Psoas muscle (tissue), 8 donors: ENCODE results near the gene EHD4. TPM values are rescaled to one million over a fixed set of nuclear protein-coding genes. Genes with fewer than 3 reads are reported as not detected.

Experiments used
- ATAC-seq, 4 donors: fragments of 200-7000 bp; cut with Tn5 transposase; one replicate each; pipeline ENCODE4 v1.9.1; 2020; ENCODE audit warnings: moderate library complexity in 3 of 4, mild to moderate bottlenecking in 2 of 4
- DNase-seq, 2 donors: peaks; one replicate each; pipeline ENCODE4 v3.0.0-alpha.2; 2020
- H3K27ac ChIP-seq: fragments of 200-600 bp; one replicate; pipeline ENCODE4 v1.8.0; 2022
- H3K27me3 ChIP-seq, 3 donors: fragments of 200-600 bp in 1 of 3; one replicate each; pipeline versions ENCODE4 v1.6.1 to v1.8.0; 2013 to 2022; ENCODE audit warnings: low read length in 2 of 3, mild to moderate bottlenecking in 2 of 3, moderate library complexity in 1 of 3; ENCODE audit not compliant: insufficient read depth in 3 of 3
- H3K36me3 ChIP-seq, 2 donors: fragments of 200-600 bp in 1 of 2; one replicate each; pipeline versions ENCODE4 v1.6.1 to v1.8.0; 2013 to 2022; ENCODE audit warnings: low read depth in 1 of 2, mild to moderate bottlenecking in 1 of 2, moderate library complexity in 1 of 2; ENCODE audit not compliant: insufficient read depth in 1 of 2
- H3K4me1 ChIP-seq: fragments of 200-600 bp; one replicate; pipeline ENCODE4 v1.8.0; 2022
- H3K4me3 ChIP-seq: fragments of 200-600 bp; one replicate; pipeline ENCODE4 v1.8.0; 2022; ENCODE audit warnings: mild to moderate bottlenecking
- H3K9me3 ChIP-seq: fragments of 200-600 bp; one replicate; pipeline ENCODE4 v1.8.0; 2022
- CTCF ChIP-seq: fragments of 200-600 bp; IDR thresholded peaks from one replicate; pipeline ENCODE4 v1.8.0; 2022; ENCODE audit warnings: antibody characterized with exemption
- WGBS, 3 donors: extraction: QIAGEN DNeasy Blood & Tissue Kit; methylation state at CpG; one replicate each; pipeline versions ENCODE4 v1.1.6 to v1.1.7; 2013; 5-methylcytosine and 5-hydroxymethylcytosine counted together
- intact Hi-C, 2 donors: fragments of 100-400 bp; cut with DNase I; formaldehyde crosslinking; loops; one replicate each; pipeline versions ENCODE4 v1.11.0 to v1.14.2; 2022
- polyA plus RNA-seq, 3 donors: library from polyadenylated mRNA; stranded (reverse); fragments of 200-250 nt; gene quantifications; one replicate each; pipeline ENCODE4 v1.2.3, GENCODE V29; 2013
- total RNA-seq, 4 donors: library from RNA; stranded (reverse); fragmentation: NEBNext Ultra II Directional in 2 of 4; extraction: Animal tissue kit (Norgen Biotek cat#: 25700) in 2 of 4; gene quantifications; one replicate each; pipeline versions ENCODE4 v1.2.1 to v1.2.4, GENCODE V29; 2021 to 2023
- donor health status: healthy with polysubstance abuse.
- donor health status: DM: no; HTN: no; CAD: no; lungs with moderate emphysema.
- donor health status: Bipolar disorder and iron deficiency.
- donor health status: healthy.
- donor health status: DM: yes; HTN: yes; CAD: no.
- donor health status: DM: no; HTN: no; CAD: no.
- donor health status: DM: no; HTN: no; CAD: no.
- donor health status: DM: yes; HTN: yes; CAD: no.

EHD4 gene
- total and polyA plus RNA-seq, 7 donors = 1.7 to 9.6 (median 5.3) TPM

- intact Hi-C loops = no loop called here
- Histone ChIP-seq H3K4me3 (no peak overlapping the region), H3K4me1 (peaks cover 15% of the 10 kb centered on the region), H3K9me3 (no peaks in the 10 kb centered on the region), H3K27ac (no peak overlapping the region), H3K27me3 (no peaks in the 10 kb centered on the region), H3K36me3 (no peaks in the 10 kb centered on the region)
- TF ChIP-seq CTCF = no peak
- ATAC-seq = no peak
- DNase-seq = no peak
- WGBS, 3 donors = 96 to 97% (median 97%) methylated on average over 10 of the region's 10 CpGs
These were observed 92.0 kb downstream of the EHD4 start for GRCh38 chr15:41880156-41880877.

GRCh38 chr15:41879321-41879845 lies 93.0 kb downstream of the EHD4 start:
- intact Hi-C loops = no loop called here
- H3K27me3 ChIP-seq = no peaks in the 10 kb centered on the region

GRCh38 chr15:41878355-41878699 lies 94.0 kb downstream of the EHD4 start:
- no peak for TF ChIP-seq CTCF
- Histone ChIP-seq H3K27me3 (no peaks in the 10 kb centered on the region), H3K36me3 (no peaks in the 10 kb centered on the region), H3K27ac (no peak overlapping the region), H3K4me3 (no peak overlapping the region), H3K9me3 (no peaks in the 10 kb centered on the region), H3K4me1 (peaks cover 15% of the 10 kb centered on the region)
- DNase-seq = peak; percentile 50 to 68
- intact Hi-C loops = no loop called here
- 29 to 40% (median 31%) methylated on average over 10 of the region's 10 CpGs for WGBS, 3 donors
- peak; percentile 60 to 87 (median 70) for ATAC-seq

More at GRCh38 chr15:41879321-41879845, 93.0 kb downstream of the EHD4 start:
- no peak for DNase-seq
- no peak for ATAC-seq
- no peaks in the 10 kb centered on the region for H3K36me3 ChIP-seq
- H3K4me1 ChIP-seq = peaks cover 15% of the 10 kb centered on the region
- WGBS, 3 donors = 96 to 97% (median 97%) methylated on average over 10 of the region's 10 CpGs
- no peaks in the 10 kb centered on the region for H3K9me3 ChIP-seq
- H3K27ac ChIP-seq = no peak overlapping the region
- TF ChIP-seq CTCF = no peak
- no peak overlapping the region for H3K4me3 ChIP-seq

DNA sequence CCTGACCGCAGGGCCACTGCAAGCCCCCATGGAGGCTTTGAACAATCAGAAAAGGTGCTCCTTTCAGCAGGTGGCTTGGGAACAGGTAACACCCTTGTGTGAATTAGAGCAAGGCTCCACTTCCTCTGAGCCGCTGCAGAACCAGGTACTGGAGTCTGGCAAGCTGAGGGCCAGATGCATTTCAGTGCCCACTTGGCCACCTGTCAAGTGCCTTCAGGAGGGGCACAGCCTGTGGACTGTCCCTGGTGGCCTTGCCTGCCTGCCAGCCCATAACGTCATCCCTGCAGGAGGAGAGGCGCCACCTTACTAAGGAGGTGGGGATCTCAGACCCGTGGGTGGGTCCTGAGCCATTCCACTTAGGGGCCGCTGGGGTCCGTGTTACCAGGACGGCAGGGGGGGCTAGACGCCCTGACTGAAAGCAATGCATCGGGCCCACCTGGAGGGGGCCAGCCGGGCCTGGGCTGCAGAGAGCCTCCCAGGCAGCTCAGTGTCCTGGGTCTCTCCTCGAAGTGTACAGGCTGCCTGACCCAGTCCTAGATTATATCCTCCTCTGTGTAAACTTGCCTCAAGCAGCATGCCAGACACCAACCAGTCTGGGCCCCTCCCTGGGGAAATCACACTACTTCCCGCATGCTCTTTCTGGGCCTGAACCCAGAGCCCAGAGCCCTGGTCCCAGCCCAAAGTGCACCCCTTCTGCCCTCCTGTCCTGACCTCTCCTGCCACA lies 94.6 kb downstream of the EHD4 start:
- TF ChIP-seq CTCF = no peak
- Histone ChIP-seq H3K27me3 (no peaks in the 10 kb centered on the region), H3K27ac (no peak overlapping the region), H3K36me3 (no peaks in the 10 kb centered on the region), H3K4me1 (peaks cover 15% of the 10 kb centered on the region), H3K9me3 (no peaks in the 10 kb centered on the region), H3K4me3 (no peak overlapping the region)
- intact Hi-C loops = no loop called here
- 73 to 76% (median 75%) methylated on average over 13 of the region's 13 CpGs for WGBS, 3 donors
- no peak for ATAC-seq
- DNase-seq = no peak
